Measurements from ENCODE around the gene MUC3A. TPM values are rescaled to one million over a fixed set of nuclear protein-coding genes. Genes with fewer than 3 reads are reported as not detected.
"Not testable (repeated sequence)": the region's sequence is repeated elsewhere in the genome, so short reads cannot be mapped to it uniquely, and the experiment has no call there.

Gene MUC3A
- total RNA-seq, 3 donors from 2014 or later (not counting 1 experiment from before 2014, with no cell fraction given) = 0.24 TPM; not detected in 2

GRCh38 chr7:100991631-100992030 is 42.3 kb downstream of the MUC3A start:
- WGBS (ENCODE audit: insufficient coverage) = 90% methylated on average over 9 of the region's 9 CpGs
- H3K4me3 Mint-ChIP-seq = no peak overlapping the region

GRCh38 chr7:100992280-100992679 is 42.9 kb downstream of the MUC3A start:
- intact Hi-C loops (cut with micrococcal nuclease); H3K9me3 Mint-ChIP-seq; H3K4me1 ChIP-seq (ENCODE audit: control insufficient read depth, insufficient read depth, low read length); H3K27me3 ChIP-seq (ENCODE audit: control insufficient read depth, insufficient read depth, low read length); ATAC-seq; H3K9me3 ChIP-seq (ENCODE audit: control insufficient read depth, insufficient read depth, low read length); DNase-seq; H3K4me3 Mint-ChIP-seq; H3K27me3 Mint-ChIP-seq (ENCODE audit: low read depth in 2 of 2); H3K4me3 ChIP-seq (ENCODE audit: low read length); H3K4me1 Mint-ChIP-seq; H3K36me3 ChIP-seq (ENCODE audit: control insufficient read depth, insufficient read depth, low read length); H3K36me3 Mint-ChIP-seq; H3K27ac ChIP-seq (ENCODE audit: low read length); H3K27ac Mint-ChIP-seq: not testable (repeated sequence)
- 88% methylated on average over 7 of the region's 12 CpGs for WGBS (ENCODE audit: insufficient coverage)

More at GRCh38 chr7:100991631-100992030, 42.3 kb downstream of the MUC3A start:
- no peak overlapping the region for H3K27ac Mint-ChIP-seq
- H3K27me3 ChIP-seq (ENCODE audit: control insufficient read depth, insufficient read depth, low read length) = no peaks in the 10 kb centered on the region
- no peak overlapping the region for H3K27ac ChIP-seq (ENCODE audit: low read length)
- no peaks in the 10 kb centered on the region for H3K36me3 Mint-ChIP-seq
- no peaks in the 10 kb centered on the region for H3K9me3 ChIP-seq (ENCODE audit: control insufficient read depth, insufficient read depth, low read length)
- no peaks in the 10 kb centered on the region for H3K27me3 Mint-ChIP-seq (ENCODE audit: low read depth in 2 of 2)
- intact Hi-C loops (cut with micrococcal nuclease) = no loop called here
- no peaks in the 10 kb centered on the region for H3K4me1 Mint-ChIP-seq
- DNase-seq (no peak), ATAC-seq (no peak)
- H3K9me3 Mint-ChIP-seq = no peaks in the 10 kb centered on the region
- TF ChIP-seq, protein P1, sequence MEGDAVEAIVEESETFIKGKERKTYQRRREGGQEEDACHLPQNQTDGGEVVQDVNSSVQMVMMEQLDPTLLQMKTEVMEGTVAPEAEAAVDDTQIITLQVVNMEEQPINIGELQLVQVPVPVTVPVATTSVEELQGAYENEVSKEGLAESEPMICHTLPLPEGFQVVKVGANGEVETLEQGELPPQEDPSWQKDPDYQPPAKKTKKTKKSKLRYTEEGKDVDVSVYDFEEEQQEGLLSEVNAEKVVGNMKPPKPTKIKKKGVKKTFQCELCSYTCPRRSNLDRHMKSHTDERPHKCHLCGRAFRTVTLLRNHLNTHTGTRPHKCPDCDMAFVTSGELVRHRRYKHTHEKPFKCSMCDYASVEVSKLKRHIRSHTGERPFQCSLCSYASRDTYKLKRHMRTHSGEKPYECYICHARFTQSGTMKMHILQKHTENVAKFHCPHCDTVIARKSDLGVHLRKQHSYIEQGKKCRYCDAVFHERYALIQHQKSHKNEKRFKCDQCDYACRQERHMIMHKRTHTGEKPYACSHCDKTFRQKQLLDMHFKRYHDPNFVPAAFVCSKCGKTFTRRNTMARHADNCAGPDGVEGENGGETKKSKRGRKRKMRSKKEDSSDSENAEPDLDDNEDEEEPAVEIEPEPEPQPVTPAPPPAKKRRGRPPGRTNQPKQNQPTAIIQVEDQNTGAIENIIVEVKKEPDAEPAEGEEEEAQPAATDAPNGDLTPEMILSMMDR (IDR thresholded peaks at IDR 0.05) = no peak
- no peak overlapping the region for H3K4me3 ChIP-seq (ENCODE audit: low read length)
- no peaks in the 10 kb centered on the region for H3K36me3 ChIP-seq (ENCODE audit: control insufficient read depth, insufficient read depth, low read length)
- no peaks in the 10 kb centered on the region for H3K4me1 ChIP-seq (ENCODE audit: control insufficient read depth, insufficient read depth, low read length)

DNA sequence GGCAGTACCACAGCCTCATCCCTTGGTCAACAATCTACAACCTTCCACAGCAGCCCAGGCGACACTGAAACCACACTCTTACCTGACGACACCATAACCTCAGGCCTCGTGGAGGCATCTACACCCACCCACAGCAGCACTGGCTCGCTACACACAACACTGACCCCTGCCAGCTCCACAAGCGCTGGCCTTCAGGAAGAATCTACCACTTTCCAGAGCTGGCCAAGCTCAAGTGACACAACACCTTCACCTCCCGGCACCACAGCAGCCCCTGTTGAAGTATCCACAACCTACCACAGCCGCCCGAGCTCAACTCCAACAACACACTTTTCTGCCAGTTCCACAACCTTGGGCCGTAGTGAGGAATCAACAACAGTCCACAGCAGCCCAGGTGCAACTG is 45.3 kb downstream of the MUC3A start:
- H3K4me1 ChIP-seq (ENCODE audit: control insufficient read depth, insufficient read depth, low read length) = not testable (repeated sequence)
- no CpG with 5 or more reads among the region's 9 CpGs for WGBS (ENCODE audit: insufficient coverage)

DNA sequence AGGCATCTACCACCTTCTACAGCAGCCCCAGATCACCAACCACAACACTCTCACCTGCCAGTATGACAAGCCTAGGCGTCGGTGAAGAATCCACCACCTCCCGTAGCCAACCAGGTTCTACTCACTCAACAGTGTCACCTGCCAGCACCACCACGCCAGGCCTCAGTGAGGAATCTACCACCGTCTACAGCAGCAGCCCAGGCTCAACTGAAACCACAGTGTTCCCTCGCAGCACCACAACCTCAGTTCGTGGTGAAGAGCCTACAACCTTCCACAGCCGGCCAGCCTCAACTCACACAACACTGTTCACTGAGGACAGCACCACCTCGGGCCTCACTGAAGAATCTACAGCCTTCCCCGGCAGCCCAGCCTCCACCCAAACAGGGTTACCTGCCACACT is 49.2 kb downstream of the MUC3A start:
- WGBS (ENCODE audit: insufficient coverage) = 65% methylated on average over 3 of the region's 10 CpGs

More for the DNA sequence above, 45.3 kb downstream of the MUC3A start:
- H3K27ac ChIP-seq (ENCODE audit: low read length); H3K27me3 Mint-ChIP-seq (ENCODE audit: low read depth in 2 of 2); H3K4me3 ChIP-seq (ENCODE audit: low read length); intact Hi-C loops (cut with micrococcal nuclease); H3K36me3 Mint-ChIP-seq; H3K27ac Mint-ChIP-seq; H3K9me3 Mint-ChIP-seq; H3K27me3 ChIP-seq (ENCODE audit: control insufficient read depth, insufficient read depth, low read length); H3K36me3 ChIP-seq (ENCODE audit: control insufficient read depth, insufficient read depth, low read length); H3K9me3 ChIP-seq (ENCODE audit: control insufficient read depth, insufficient read depth, low read length); H3K4me1 Mint-ChIP-seq; H3K4me3 Mint-ChIP-seq; DNase-seq: not testable (repeated sequence)
- peak in 1 of 3 donors; percentile 35 for ATAC-seq

DNA sequence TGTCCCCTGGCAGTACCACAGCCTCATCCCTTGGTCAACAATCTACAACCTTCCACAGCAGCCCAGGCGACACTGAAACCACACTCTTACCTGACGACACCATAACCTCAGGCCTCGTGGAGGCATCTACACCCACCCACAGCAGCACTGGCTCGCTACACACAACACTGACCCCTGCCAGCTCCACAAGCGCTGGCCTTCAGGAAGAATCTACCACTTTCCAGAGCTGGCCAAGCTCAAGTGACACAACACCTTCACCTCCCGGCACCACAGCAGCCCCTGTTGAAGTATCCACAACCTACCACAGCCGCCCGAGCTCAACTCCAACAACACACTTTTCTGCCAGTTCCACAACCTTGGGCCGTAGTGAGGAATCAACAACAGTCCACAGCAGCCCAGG is 50.0 kb downstream of the MUC3A start:
- no CpG with 5 or more reads among the region's 9 CpGs for WGBS (ENCODE audit: insufficient coverage)
- H3K36me3 ChIP-seq (ENCODE audit: control insufficient read depth, insufficient read depth, low read length); DNase-seq; H3K9me3 ChIP-seq (ENCODE audit: control insufficient read depth, insufficient read depth, low read length); H3K27ac ChIP-seq (ENCODE audit: low read length); H3K4me3 Mint-ChIP-seq; H3K27ac Mint-ChIP-seq; H3K4me3 ChIP-seq (ENCODE audit: low read length); H3K27me3 Mint-ChIP-seq (ENCODE audit: low read depth in 2 of 2); H3K27me3 ChIP-seq (ENCODE audit: control insufficient read depth, insufficient read depth, low read length); H3K36me3 Mint-ChIP-seq; H3K4me1 ChIP-seq (ENCODE audit: control insufficient read depth, insufficient read depth, low read length); H3K9me3 Mint-ChIP-seq; H3K4me1 Mint-ChIP-seq; intact Hi-C loops (cut with micrococcal nuclease): not testable (repeated sequence)
- ATAC-seq = peak in 1 of 3 donors; percentile 32

More for the DNA sequence above, 49.2 kb downstream of the MUC3A start:
- intact Hi-C loops (cut with micrococcal nuclease); H3K27ac Mint-ChIP-seq; H3K27me3 Mint-ChIP-seq (ENCODE audit: low read depth in 2 of 2); H3K4me3 ChIP-seq (ENCODE audit: low read length); H3K9me3 ChIP-seq (ENCODE audit: control insufficient read depth, insufficient read depth, low read length); H3K36me3 Mint-ChIP-seq; H3K27ac ChIP-seq (ENCODE audit: low read length); H3K27me3 ChIP-seq (ENCODE audit: control insufficient read depth, insufficient read depth, low read length); H3K36me3 ChIP-seq (ENCODE audit: control insufficient read depth, insufficient read depth, low read length); DNase-seq; H3K4me1 Mint-ChIP-seq; H3K4me1 ChIP-seq (ENCODE audit: control insufficient read depth, insufficient read depth, low read length); H3K9me3 Mint-ChIP-seq; H3K4me3 Mint-ChIP-seq: not testable (repeated sequence)
- ATAC-seq = peak in 1 of 3 donors; percentile 27

- H3K4me3 ChIP-seq (ENCODE audit: low read length); H3K27ac Mint-ChIP-seq; H3K27ac ChIP-seq (ENCODE audit: low read length); intact Hi-C loops (cut with micrococcal nuclease); H3K4me3 Mint-ChIP-seq; H3K4me1 ChIP-seq (ENCODE audit: control insufficient read depth, insufficient read depth, low read length); H3K4me1 Mint-ChIP-seq; ATAC-seq; H3K27me3 ChIP-seq (ENCODE audit: control insufficient read depth, insufficient read depth, low read length); H3K9me3 ChIP-seq (ENCODE audit: control insufficient read depth, insufficient read depth, low read length); H3K27me3 Mint-ChIP-seq (ENCODE audit: low read depth in 2 of 2); H3K36me3 ChIP-seq (ENCODE audit: control insufficient read depth, insufficient read depth, low read length); DNase-seq; H3K36me3 Mint-ChIP-seq; H3K9me3 Mint-ChIP-seq: not testable (repeated sequence)
- WGBS (ENCODE audit: insufficient coverage) = 79% methylated on average over 4 of the region's 10 CpGs
These were observed 50.7 kb downstream of the MUC3A start for GRCh38 chr7:101000025-101000424.

GRCh38 chr7:101002333-101002732 is 53.0 kb downstream of the MUC3A start:
- H3K36me3 ChIP-seq (ENCODE audit: control insufficient read depth, insufficient read depth, low read length); H3K27me3 ChIP-seq (ENCODE audit: control insufficient read depth, insufficient read depth, low read length); intact Hi-C loops (cut with micrococcal nuclease); H3K9me3 ChIP-seq (ENCODE audit: control insufficient read depth, insufficient read depth, low read length); H3K4me3 Mint-ChIP-seq; H3K4me1 ChIP-seq (ENCODE audit: control insufficient read depth, insufficient read depth, low read length); H3K9me3 Mint-ChIP-seq; DNase-seq; H3K4me3 ChIP-seq (ENCODE audit: low read length); H3K4me1 Mint-ChIP-seq; H3K36me3 Mint-ChIP-seq; H3K27me3 Mint-ChIP-seq (ENCODE audit: low read depth in 2 of 2); H3K27ac Mint-ChIP-seq; H3K27ac ChIP-seq (ENCODE audit: low read length); ATAC-seq: not testable (repeated sequence)
- WGBS (ENCODE audit: insufficient coverage) = no CpG with 5 or more reads among the region's 8 CpGs

All from natural killer cell (primary cell).